WTC11 (cell line): Measurements from ENCODE around the gene ARHGEF10L. TPM values are rescaled to one million over a fixed set of nuclear protein-coding genes. Genes with fewer than 3 reads are reported as not detected.
A peak's percentile ranks its signal among the peaks of the same experiment; 100 is the strongest.

ENCODE experiments used
- ATAC-seq: fragments of 200-7000 bp; cut with Tn5 transposase; 2 replicates; pipeline ENCODE4 v1.10.0; 2021; ENCODE audit warnings: mild to moderate bottlenecking, moderate library complexity
- CTCF ChIA-PET: fragments of 300-600 bp; sonication (Branson Sonifier 250); formaldehyde crosslinking; loops from one replicate; lab custom pipeline; 2021; ENCODE audit warnings: antibody characterized with exemption; lab: Charles Lee
- POLR2A ChIA-PET: fragments of 350-600 bp; sonication (Branson Sonifier 250); formaldehyde crosslinking; loops from one replicate; lab custom pipeline; 2021; ENCODE audit warnings: antibody characterized with exemption; lab: Charles Lee
- DNase-seq: peaks from one replicate; pipeline ENCODE4 v3.0.0; 2021; ENCODE audit warnings: low spot score
- H3K27ac Mint-ChIP-seq: 2 replicates; pipeline ENCODE4 v1.8.0; 2021; ENCODE audit warnings: mixed read lengths
- H3K27me3 Mint-ChIP-seq: 2 replicates; pipeline ENCODE4 v1.8.0; 2021; ENCODE audit warnings: low read depth, mild to moderate bottlenecking, moderate library complexity, mixed read lengths
- H3K36me3 Mint-ChIP-seq: 2 replicates; pipeline ENCODE4 v1.8.0; 2021; ENCODE audit warnings: mixed read lengths
- H3K4me1 Mint-ChIP-seq: 2 replicates; pipeline ENCODE4 v1.8.0; 2022; ENCODE audit warnings: mixed read lengths
- H3K4me3 Mint-ChIP-seq: 2 replicates; pipeline ENCODE4 v1.8.0; 2021; ENCODE audit warnings: mild to moderate bottlenecking, moderate library complexity, mixed read lengths
- H3K9me3 Mint-ChIP-seq: 2 replicates; pipeline ENCODE4 v1.8.0; 2021; ENCODE audit warnings: mixed read lengths
- ETV6 ChIP-seq: sonication (generic); formaldehyde crosslinking; IDR thresholded peaks from 2 replicates; pipeline ENCODE4 v1.8.1; 2022; ENCODE audit warnings: mild to moderate bottlenecking, missing genetic modification reagents
- FOXP1 ChIP-seq: sonication (generic); formaldehyde crosslinking; IDR thresholded peaks from 2 replicates; pipeline ENCODE4 v1.8.0; 2022; ENCODE audit warnings: missing genetic modification reagents, mild to moderate bottlenecking, moderate library complexity, borderline replicate concordance
- GABPB1 ChIP-seq: sonication (generic); formaldehyde crosslinking; IDR thresholded peaks from 2 replicates; pipeline ENCODE4 v1.8.1; 2023; ENCODE audit warnings: mild to moderate bottlenecking, missing genetic modification reagents
- GTF2I ChIP-seq: fragments of 250-450 bp; sonication (Bioruptor Pico); conservative IDR thresholded peaks from 2 replicates; pipeline ENCODE4 v1.4.0; 2021; ENCODE audit warnings: mild to moderate bottlenecking
- MXD4 ChIP-seq: fragments of 250-450 bp; sonication (Bioruptor Pico); IDR thresholded peaks from 2 replicates; pipeline ENCODE4 v1.8.0; 2021; ENCODE audit warnings: mild to moderate bottlenecking, moderate library complexity, borderline replicate concordance
- MYBL2 ChIP-seq: sonication (generic); formaldehyde crosslinking; IDR thresholded peaks from 2 replicates; pipeline ENCODE4 v1.8.1; 2023; ENCODE audit warnings: mild to moderate bottlenecking, moderate library complexity, missing genetic modification reagents
- PREB ChIP-seq: sonication (generic); formaldehyde crosslinking; IDR thresholded peaks from 2 replicates; pipeline ENCODE4 v1.8.1; 2022; ENCODE audit warnings: mild to moderate bottlenecking, missing genetic modification reagents, moderate library complexity, borderline replicate concordance
- TEAD1 ChIP-seq: sonication (generic); formaldehyde crosslinking; IDR thresholded peaks from 2 replicates; pipeline ENCODE4 v1.8.0; 2022; ENCODE audit warnings: mild to moderate bottlenecking, missing genetic modification reagents
- TEAD4 ChIP-seq: sonication (generic); formaldehyde crosslinking; IDR thresholded peaks from 2 replicates; pipeline ENCODE4 v1.8.0; 2022; ENCODE audit warnings: mild to moderate bottlenecking, missing genetic modification reagents
- ZBTB43 ChIP-seq: sonication (generic); formaldehyde crosslinking; IDR thresholded peaks from 2 replicates; pipeline ENCODE4 v1.8.1; 2023; ENCODE audit warnings: mild to moderate bottlenecking, missing genetic modification reagents
- total RNA-seq: library from RNA; stranded (reverse); gene quantifications from 3 replicates; pipeline ENCODE4 v1.2.3, GENCODE V29; 2021
- TF ChIP-seq, protein P1 (sequence below): fragments of 250-450 bp; sonication (Bioruptor Pico); IDR thresholded peaks from 2 replicates; pipeline ENCODE4 v2.1.2; 2022; ENCODE audit warnings: mild to moderate bottlenecking, moderate library complexity
- TF ChIP-seq, protein P2 (sequence below): sonication (generic); formaldehyde crosslinking; IDR thresholded peaks from 2 replicates; pipeline ENCODE4 v1.8.0; 2022; ENCODE audit warnings: mild to moderate bottlenecking, missing genetic modification reagents

Gene ARHGEF10L
- total RNA-seq, 1 experiment from 2014 or later = 34.4 TPM

GRCh38 chr1:17586172-17586964, 46.9 kb downstream of the ARHGEF10L start:
- peak; percentile 59 for DNase-seq
- TF ChIP-seq MXD4 (CRISPR knock-in tag) = no peak
- TF ChIP-seq PREB (CRISPR knock-in tag) = no peak
- TF ChIP-seq ZBTB43 (CRISPR knock-in tag) = no peak
- TF ChIP-seq, protein P1, sequence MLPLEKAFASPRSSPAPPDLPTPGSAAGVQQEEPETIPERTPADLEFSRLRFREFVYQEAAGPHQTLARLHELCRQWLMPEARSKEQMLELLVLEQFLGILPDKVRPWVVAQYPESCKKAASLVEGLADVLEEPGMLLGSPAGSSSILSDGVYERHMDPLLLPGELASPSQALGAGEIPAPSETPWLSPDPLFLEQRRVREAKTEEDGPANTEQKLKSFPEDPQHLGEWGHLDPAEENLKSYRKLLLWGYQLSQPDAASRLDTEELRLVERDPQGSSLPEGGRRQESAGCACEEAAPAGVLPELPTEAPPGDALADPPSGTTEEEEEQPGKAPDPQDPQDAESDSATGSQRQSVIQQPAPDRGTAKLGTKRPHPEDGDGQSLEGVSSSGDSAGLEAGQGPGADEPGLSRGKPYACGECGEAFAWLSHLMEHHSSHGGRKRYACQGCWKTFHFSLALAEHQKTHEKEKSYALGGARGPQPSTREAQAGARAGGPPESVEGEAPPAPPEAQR (CRISPR knock-in tag) = no peak
- no peak for TF ChIP-seq ETV6 (CRISPR knock-in tag)
- TF ChIP-seq, protein P2, sequence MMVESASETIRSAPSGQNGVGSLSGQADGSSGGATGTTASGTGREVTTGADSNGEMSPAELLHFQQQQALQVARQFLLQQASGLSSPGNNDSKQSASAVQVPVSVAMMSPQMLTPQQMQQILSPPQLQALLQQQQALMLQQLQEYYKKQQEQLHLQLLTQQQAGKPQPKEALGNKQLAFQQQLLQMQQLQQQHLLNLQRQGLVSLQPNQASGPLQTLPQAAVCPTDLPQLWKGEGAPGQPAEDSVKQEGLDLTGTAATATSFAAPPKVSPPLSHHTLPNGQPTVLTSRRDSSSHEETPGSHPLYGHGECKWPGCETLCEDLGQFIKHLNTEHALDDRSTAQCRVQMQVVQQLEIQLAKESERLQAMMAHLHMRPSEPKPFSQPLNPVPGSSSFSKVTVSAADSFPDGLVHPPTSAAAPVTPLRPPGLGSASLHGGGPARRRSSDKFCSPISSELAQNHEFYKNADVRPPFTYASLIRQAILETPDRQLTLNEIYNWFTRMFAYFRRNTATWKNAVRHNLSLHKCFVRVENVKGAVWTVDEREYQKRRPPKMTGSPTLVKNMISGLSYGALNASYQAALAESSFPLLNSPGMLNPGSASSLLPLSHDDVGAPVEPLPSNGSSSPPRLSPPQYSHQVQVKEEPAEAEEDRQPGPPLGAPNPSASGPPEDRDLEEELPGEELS (CRISPR knock-in tag) = no peak
- no peak for TF ChIP-seq MYBL2 (CRISPR knock-in tag)
- TF ChIP-seq FOXP1 (CRISPR knock-in tag) = no peak
- TF ChIP-seq GTF2I (CRISPR knock-in tag) = no peak
- TF ChIP-seq, all 79 proteins: peak for 0
- ChIA-PET CTCF (interaction anchor here (0.5 to 9.0 kb wide), 13 partner anchors 12 to 111 kb away, joined by 3 to 147 read pairs (median 7); no protein-coding TSS in a partner anchor), POLR2A (interaction anchor here (0.6 to 1.5 kb wide), 6 partner anchors 35 to 325 kb away, joined by 3 to 6 read pairs (median 4); no protein-coding TSS in a partner anchor)
- Mint-ChIP-seq H3K27ac (peak overlapping the region; percentile 92; the same call in 1 of the 2 replicates), H3K36me3 (peaks cover 11% of the 10 kb centered on the region), H3K4me3 (no peak overlapping the region), H3K27me3 (no peaks in the 10 kb centered on the region), H3K4me1 (peaks cover 54% of the 10 kb centered on the region), H3K9me3 (no peaks in the 10 kb centered on the region)
- ATAC-seq = peak; percentile 78

GRCh38 chr1:17587693-17588047, 48.2 kb downstream of the ARHGEF10L start:
- ChIA-PET CTCF (interaction anchor here (0.6 to 9.0 kb wide), 17 partner anchors 9 to 520 kb away, joined by 3 to 147 read pairs (median 5); partner anchors contain the start of gene IGSF21), POLR2A (interaction anchor here (0.6 to 1.8 kb wide), 10 partner anchors 9 to 117 kb away, joined by 3 to 8 read pairs (median 4); no protein-coding TSS in a partner anchor)
- Mint-ChIP-seq H3K36me3 (peaks cover 11% of the 10 kb centered on the region), H3K4me3 (no peak overlapping the region), H3K27ac (peak overlapping the region; percentile 89), H3K27me3 (no peaks in the 10 kb centered on the region), H3K9me3 (no peaks in the 10 kb centered on the region)
- ATAC-seq (peak; percentile 54), DNase-seq (peak; percentile 52)
- TF ChIP-seq, protein P1 (CRISPR knock-in tag) = 0 out of 2 replicates have a peak, but pooled peaks have one; percentile 1
- no peak for TF ChIP-seq GABPB1
- TF ChIP-seq TEAD4 (CRISPR knock-in tag) = peak; percentile 91
- peak; percentile 77; the same call in 1 of the 2 replicates for TF ChIP-seq TEAD1 (CRISPR knock-in tag)
- TF ChIP-seq, all 79 proteins: peak for 3
- peaks cover 41% of the 10 kb centered on the region for H3K4me1 Mint-ChIP-seq
